Stimulated activated CD4-positive, alpha-beta T cell treated with anti-CD3 and anti-CD28 coated beads, Interleukin-1b, Interleukin-23, amount 100 ng/mL, for 4 hours (primary cell): ENCODE results near the gene C5orf52.
"Not testable (repeated sequence)": the region's sequence is repeated elsewhere in the genome, so short reads cannot be mapped to it uniquely, and the experiment has no call there.

Experiments
- DNase-seq, 2 donors: peaks; one replicate each; pipeline ENCODE4 v3.0.0-alpha.2; 2020; ENCODE audit warnings: low read depth in 2 of 2

Gene C5orf52

GRCh38 chr5:157670662-157671591 is at the start of gene C5orf52:
C5orf52 (plus strand) TSS chr5:157671533; CDS start chr5:157671615, 82 bp downstream.
- no peak for DNase-seq

DNA sequence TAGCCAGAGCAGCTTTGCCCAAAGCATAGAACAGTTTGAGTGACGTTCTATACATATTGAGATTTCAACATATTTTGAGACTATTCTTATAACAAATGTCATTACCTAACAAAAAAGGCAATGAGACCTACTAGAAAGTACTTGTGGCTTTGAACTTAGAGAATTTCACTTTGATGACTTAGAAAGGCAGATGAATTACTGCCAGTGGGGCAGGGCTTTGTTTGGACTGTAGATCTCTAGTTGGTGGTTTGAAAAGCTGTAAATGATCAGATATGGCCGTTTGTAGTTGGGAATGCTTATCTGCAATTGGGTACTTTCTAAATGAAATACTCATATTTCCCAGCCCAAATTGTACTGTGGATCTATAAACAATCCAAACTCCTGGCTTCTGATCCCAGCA is 47.2 kb upstream of the C5orf52 start:
- DNase-seq, result no peak

DNA sequence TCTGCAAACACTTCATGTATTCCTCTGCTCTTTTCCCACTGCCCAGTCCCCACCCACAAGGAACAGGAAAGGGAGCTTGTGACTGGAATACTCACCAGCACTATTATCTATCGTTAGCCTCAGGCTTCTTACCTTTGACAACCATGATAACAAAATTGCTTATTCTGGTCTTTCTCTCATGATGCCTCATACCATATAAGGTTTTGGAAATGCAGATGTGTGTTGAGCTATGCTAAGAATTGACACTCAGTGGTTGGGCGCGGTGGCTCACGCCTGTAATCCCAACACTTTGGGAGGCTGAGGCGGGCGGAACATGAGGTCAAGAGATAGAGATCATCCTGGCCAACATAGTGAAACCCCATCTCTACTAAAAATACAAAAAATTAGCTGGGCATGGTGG is 44.5 kb upstream of the C5orf52 start:
- DNase-seq, result no peak

DNA sequence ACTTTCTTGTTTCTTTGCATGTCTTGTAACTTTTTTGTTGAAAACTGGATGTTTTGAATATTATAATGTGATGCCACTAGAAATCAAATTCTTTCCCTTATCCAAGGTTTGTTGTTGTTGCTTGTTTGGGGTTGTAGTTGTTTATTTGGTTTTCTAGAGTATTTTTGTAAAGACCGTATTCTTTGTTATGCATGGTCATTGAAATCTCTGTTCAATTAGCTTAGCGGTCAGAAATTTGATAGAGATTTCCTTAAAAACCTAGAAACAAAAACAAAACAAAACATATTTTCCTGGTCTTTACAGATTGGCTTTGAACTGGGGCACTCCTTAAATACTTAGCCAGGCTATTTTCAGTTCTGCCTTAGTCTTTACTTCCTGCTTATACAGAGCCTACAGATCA is 41.0 kb upstream of the C5orf52 start:
- no peak for DNase-seq

DNA sequence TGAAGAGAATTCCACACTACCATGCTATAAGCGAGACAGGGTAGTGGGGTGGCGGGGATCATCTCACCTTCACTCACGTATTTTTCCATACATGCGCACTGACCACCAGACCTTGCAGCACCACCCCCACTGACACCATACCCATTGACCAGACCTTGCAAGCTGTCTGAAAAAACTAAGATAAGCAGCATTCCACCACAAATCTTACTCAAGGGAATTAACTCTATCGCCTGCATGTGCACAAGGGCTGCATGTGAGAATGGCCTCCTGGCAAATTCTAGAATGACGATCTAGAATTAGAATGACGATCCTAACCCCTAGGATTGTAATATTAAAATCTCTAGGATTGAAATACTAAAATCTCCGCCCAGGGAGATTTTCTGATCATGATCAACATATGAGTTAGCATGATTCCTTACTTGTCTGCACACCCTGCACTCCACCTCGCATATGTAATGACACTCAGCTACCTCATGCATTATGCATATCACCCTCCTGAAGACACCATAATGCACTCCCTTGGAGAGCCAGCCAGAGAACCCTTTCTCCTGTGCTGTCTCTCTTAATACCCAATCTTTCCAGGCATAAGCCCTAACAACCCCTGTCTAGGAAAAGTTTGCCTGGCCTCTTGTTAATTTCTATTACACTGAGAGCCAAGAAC is 30.8 kb upstream of the C5orf52 start:
- no peak for DNase-seq

GRCh38 chr5:157648275-157648990 is 22.9 kb upstream of the C5orf52 start:
- no peak for DNase-seq

DNA sequence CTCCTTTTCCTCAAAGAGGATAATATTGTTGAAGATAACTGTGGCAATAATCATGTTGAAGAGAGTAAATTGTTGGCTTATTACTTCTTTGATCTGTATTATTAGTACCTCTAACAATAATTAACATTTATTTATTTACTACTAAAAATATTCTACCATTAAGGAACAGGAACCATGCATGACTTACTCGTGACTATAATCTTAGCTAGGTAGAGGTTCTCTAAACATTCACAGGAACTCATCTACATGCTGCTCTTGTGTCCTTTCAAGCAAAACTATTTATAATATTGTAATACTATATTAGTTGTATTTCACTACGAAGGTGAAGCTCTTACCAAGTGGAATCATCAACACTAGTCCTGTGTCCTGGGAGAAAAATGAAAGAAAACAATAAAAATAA is 22.2 kb upstream of the C5orf52 start:
- DNase-seq, result no peak

- no peak for DNase-seq
Observed at GRCh38 chr5:157650991-157651611, 20.2 kb upstream of the C5orf52 start.

GRCh38 chr5:157651623-157652376 is 19.5 kb upstream of the C5orf52 start:
- DNase-seq, result peak; percentile 68 to 71

GRCh38 chr5:157652377-157652692 is 19.0 kb upstream of the C5orf52 start, which contains the start of gene SOX30:
SOX30 (minus strand) TSS chr5:157652438; CDS start chr5:157652078, 360 bp downstream.
- DNase-seq, result no peak

- DNase-seq, result no peak
Observed at GRCh38 chr5:157657516-157657915, 13.8 kb upstream of the C5orf52 start.

DNA sequence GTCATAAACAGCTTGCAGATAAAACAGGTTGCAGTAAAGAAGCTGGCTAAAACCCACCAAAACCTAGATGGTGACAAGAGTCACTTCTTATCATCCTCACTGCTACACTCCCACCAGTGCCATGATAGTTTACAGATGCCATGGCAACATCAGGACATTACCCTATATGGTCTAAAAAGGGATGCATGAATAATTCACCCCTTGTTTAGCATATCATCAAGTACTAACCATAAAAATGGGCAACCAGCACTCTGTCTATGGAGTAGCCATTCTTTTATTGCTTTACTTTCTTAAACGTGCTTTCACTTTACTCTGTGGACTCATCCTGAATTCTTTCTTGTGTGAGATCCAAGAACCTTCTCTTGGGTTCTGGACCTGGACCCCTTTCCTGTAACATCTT is 12.4 kb upstream of the C5orf52 start:
- no peak for DNase-seq

GRCh38 chr5:157659868-157660660 is 11.3 kb upstream of the C5orf52 start:
- DNase-seq, result no peak

DNA sequence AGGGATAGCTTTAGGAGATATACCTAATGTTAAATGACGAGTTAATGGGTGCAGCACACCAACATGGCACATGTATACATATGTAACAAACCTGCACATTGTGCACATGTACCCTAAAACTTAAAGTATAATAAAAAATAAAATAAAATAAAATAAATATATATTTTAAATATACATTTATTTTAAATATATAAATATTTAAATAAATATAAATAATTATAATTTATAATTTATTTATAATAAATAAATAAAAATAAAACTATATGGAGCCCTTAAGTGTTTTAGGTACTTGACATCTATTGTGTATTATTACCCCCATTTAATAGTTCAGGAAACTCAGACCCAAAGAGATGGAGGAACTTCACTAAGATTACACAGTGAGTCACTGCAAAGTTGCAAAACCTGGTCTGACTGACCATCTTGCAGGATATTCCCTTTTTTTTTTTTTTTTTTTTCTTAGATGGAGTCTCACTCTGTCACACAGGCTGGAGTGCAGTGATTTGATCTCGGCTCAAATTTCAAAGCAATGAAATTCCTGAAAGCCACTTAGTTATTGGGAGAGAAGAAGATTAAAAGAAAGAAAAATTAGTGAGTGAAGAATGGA is 5.8 kb upstream of the C5orf52 start:
- DNase-seq, result no peak

GRCh38 chr5:157668356-157668755 is 3.0 kb upstream of the C5orf52 start:
- DNase-seq, result no peak

DNA sequence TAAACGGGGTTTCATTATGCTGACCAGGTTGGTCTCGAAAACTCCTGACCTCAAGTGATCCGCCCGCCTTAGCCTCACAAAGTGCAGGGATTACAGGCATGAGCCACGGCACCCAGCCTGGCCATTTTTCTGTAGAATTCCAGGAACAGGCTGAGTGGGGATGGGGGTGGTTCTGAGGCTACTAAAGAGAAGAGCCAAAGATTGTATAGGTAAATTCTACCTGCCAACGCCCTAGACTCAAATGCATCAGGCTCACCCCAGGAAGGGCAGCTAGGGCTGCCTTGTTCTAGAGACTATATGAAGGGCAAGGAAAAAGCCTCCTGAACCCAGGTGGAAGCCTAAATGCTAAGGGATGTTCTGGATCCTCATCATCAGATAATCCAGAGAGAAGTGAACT is 1.6 kb upstream of the C5orf52 start:
- no peak for DNase-seq

- DNase-seq, result no peak
Observed at GRCh38 chr5:157671592-157672330, 428 bp downstream of the C5orf52 start.

DNA sequence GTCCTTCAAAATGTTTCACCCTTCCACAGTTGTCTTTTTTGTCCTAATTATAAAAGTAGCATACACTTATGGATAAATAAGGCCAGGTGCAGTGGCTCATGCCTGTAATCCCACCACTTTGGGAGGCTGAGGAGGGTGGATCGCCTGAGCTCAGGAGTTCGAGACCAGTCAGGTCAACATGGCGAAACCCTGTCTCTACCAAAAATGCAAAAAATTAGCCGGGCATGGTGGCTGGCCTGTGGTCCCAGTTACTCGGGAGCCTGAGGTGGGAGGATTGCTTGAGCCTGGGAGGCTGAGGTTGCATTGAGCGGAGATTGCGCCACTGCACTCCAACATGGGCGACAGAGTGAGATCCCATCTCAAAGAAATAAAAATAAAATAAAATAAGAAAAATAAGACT is 1.6 kb downstream of the C5orf52 start:
- DNase-seq, result no peak

DNA sequence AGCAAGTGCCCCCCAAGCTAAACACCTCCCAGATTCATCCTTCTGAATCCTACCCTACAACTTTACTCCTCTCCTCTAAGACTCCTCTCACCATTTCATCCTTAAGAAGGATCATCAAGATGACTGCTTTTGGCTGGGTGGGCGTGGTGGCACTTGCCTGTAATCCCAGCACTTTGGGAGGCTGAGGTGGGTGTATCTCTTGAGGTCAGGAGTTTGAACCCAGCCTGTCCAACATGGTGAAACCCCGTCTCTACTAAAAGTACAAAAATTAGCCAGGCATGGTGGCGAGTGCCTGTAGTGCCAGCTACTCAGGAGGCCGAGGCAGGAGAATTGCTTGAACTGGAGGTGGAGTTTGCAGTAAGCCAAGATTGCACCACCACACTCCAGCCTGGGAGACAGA is 3.0 kb downstream of the C5orf52 start:
- not testable (repeated sequence) for DNase-seq
